Endothelial cell of umbilical vein (primary cell): ENCODE results near the gene GUCA2A. TPM values are rescaled to one million over a fixed set of nuclear protein-coding genes. Genes with fewer than 3 reads are reported as not detected.

Experiments
- BruUV-seq: library from RNA; stranded (reverse); fragments of 400-500 nt; replicated peaks from 2 replicates; lab custom pipeline; 2021; lab: Mats Ljungman, UMichigan
- CTCF ChIA-PET: fragments of 300-600, 350-600 bp; sonication (Branson Sonifier 250); formaldehyde crosslinking; loops from one replicate; lab custom pipeline; 2021; ENCODE audit warnings: antibody characterized with exemption, inconsistent platforms; lab: Charles Lee
- POLR2A ChIA-PET: fragments of 300-600, 350-600 bp; sonication (Branson Sonifier 250); formaldehyde crosslinking; loops from one replicate; lab custom pipeline; 2021; ENCODE audit warnings: antibody characterized with exemption, inconsistent platforms; lab: Charles Lee
- DNase-seq: peaks from one replicate; pipeline ENCODE4 v3.0.0-alpha.2; 2011; ENCODE audit warnings: low read depth, low spot score
- FAIRE-seq: peaks from 2 replicates; lab custom pipeline; 2011; peaks lifted over from hg19 to GRCh38; lab: Jason Lieb, UNC
- H2AFZ ChIP-seq: 2 replicates; pipeline ENCODE4 v1.6.0; 2012; ENCODE audit warnings: low read depth, low read length, control low read depth, inconsistent platforms
- H3K27ac ChIP-seq: 2 replicates; pipeline ENCODE4 v1.5.1; 2011; ENCODE audit warnings: low read depth, mild to moderate bottlenecking, control low read depth, low read length, moderate library complexity; ENCODE audit not compliant: insufficient read depth
- H3K27me3 ChIP-seq, 2 experiments: 2 replicates each; pipeline versions ENCODE4 v1.6.0 to v1.6.1; 2011; ENCODE audit warnings: low read length in 2 of 2, mixed read lengths in 1 of 2; ENCODE audit not compliant: control insufficient read depth in 2 of 2, insufficient read depth in 2 of 2
- H3K36me3 ChIP-seq, 2 experiments: 2 replicates in 1 of 2; 3 replicates in 1 of 2; pipeline ENCODE4 v1.5.1; 2011; ENCODE audit warnings: low read length in 2 of 2, mild to moderate bottlenecking in 1 of 2, moderate library complexity in 1 of 2; ENCODE audit not compliant: control insufficient read depth in 2 of 2, insufficient read depth in 2 of 2; ENCODE audit errors: extremely low read depth in 1 of 2
- H3K4me1 ChIP-seq: 3 replicates; pipeline ENCODE4 v1.5.1; 2011; ENCODE audit warnings: mild to moderate bottlenecking, low read length; ENCODE audit not compliant: control insufficient read depth, insufficient read depth; ENCODE audit errors: extremely low read depth
- H3K4me2 ChIP-seq: 2 replicates; pipeline ENCODE4 v1.6.1; 2011; ENCODE audit warnings: low read length, control low read depth, mixed read lengths; ENCODE audit not compliant: insufficient read depth
- H3K4me3 ChIP-seq, 3 experiments: fragments of 200-600 bp in 1 of 3; sonication (generic), shearing (Covaris generic) in 1 of 3; replicated peaks in 1 of 3; 2 replicates each; pipeline ENCODE4 v1.5.1; 2011 to 2016; ENCODE audit warnings: control low read depth in 3 of 3, low read length in 3 of 3, mild to moderate bottlenecking in 2 of 3, inconsistent platforms in 1 of 3, low read depth in 1 of 3, moderate library complexity in 1 of 3; ENCODE audit not compliant: insufficient read depth in 1 of 3
- H3K79me2 ChIP-seq: 2 replicates; pipeline ENCODE4 v1.6.0; 2012; ENCODE audit warnings: low read length, inconsistent platforms; ENCODE audit not compliant: control insufficient read depth, insufficient read depth
- H3K9ac ChIP-seq: replicated peaks from 2 replicates; pipeline ENCODE3; 2011; ENCODE audit warnings: low read length, control low read depth; ENCODE audit not compliant: insufficient read depth; ENCODE audit errors: extremely low read depth
- H3K9me1 ChIP-seq: replicated peaks from 3 replicates; pipeline ENCODE4 v1.6.0; 2011; ENCODE audit warnings: mild to moderate bottlenecking, low read length; ENCODE audit not compliant: control insufficient read depth, insufficient read depth; ENCODE audit errors: extremely low read depth
- H3K9me3 ChIP-seq: replicated peaks from 2 replicates; pipeline ENCODE4 v1.5.1; 2012; ENCODE audit warnings: low read length, inconsistent platforms; ENCODE audit not compliant: control insufficient read depth, insufficient read depth
- H4K20me1 ChIP-seq: replicated peaks from 2 replicates; pipeline ENCODE3; 2011; ENCODE audit warnings: mild to moderate bottlenecking, low read length; ENCODE audit not compliant: control insufficient read depth, insufficient read depth; ENCODE audit errors: extremely low read depth
- CTCF ChIP-seq, 2 donors: IDR thresholded peaks; 1 replicate in 1 of 2; 2 replicates in 1 of 2; pipeline ENCODE4 v1.5.1; 2011; ENCODE audit warnings: low read length in 2 of 2, mild to moderate bottlenecking in 2 of 2, moderate library complexity in 2 of 2, control low read depth in 1 of 2, inconsistent platforms in 1 of 2, low read depth in 1 of 2; ENCODE audit not compliant: insufficient read depth in 1 of 2; ENCODE audit errors: extremely low read depth in 1 of 2
- EZH2 ChIP-seq: IDR thresholded peaks from 2 replicates; pipeline ENCODE4 v1.6.1; 2012; ENCODE audit warnings: borderline replicate concordance, low read depth, mild to moderate bottlenecking, moderate library complexity, low read length, inconsistent platforms; ENCODE audit not compliant: severe bottlenecking
- FOS ChIP-seq: IDR thresholded peaks from 2 replicates; pipeline ENCODE4 v1.6.1; 2011; ENCODE audit warnings: mild to moderate bottlenecking, low read length, moderate library complexity, borderline replicate concordance; ENCODE audit not compliant: insufficient read depth
- GATA2 ChIP-seq: IDR thresholded peaks from 2 replicates; pipeline ENCODE4 v1.7.0; 2011; ENCODE audit warnings: low read depth, mild to moderate bottlenecking, moderate library complexity, mixed read lengths, low read length; ENCODE audit not compliant: insufficient read length, insufficient read depth
- JUN ChIP-seq: IDR thresholded peaks from 2 replicates; pipeline ENCODE4 v1.6.1; 2011; ENCODE audit warnings: borderline replicate concordance, low read depth; ENCODE audit not compliant: insufficient read length, insufficient read depth
- MAX ChIP-seq: IDR thresholded peaks from 2 replicates; pipeline ENCODE4 v1.6.1; 2011; ENCODE audit not compliant: insufficient read depth, insufficient read length
- MYC ChIP-seq: IDR thresholded peaks from one replicate; pipeline ENCODE4 v1.6.1; 2011; ENCODE audit warnings: mild to moderate bottlenecking, low read depth, low read length
- POLR2A ChIP-seq: IDR thresholded peaks from 2 replicates; pipeline ENCODE4 v1.6.1; 2012; ENCODE audit warnings: low read depth, mild to moderate bottlenecking, control low read depth, low read length
- POLR2AphosphoS5 ChIP-seq: IDR thresholded peaks from 2 replicates; pipeline ENCODE4 v1.6.1; 2012; ENCODE audit warnings: low read depth, mild to moderate bottlenecking, control low read depth, low read length, moderate library complexity; ENCODE audit not compliant: insufficient read depth
- dilution Hi-C: fragments of 300-500 bp; cut with MboI; formaldehyde crosslinking; loops from one replicate; pipeline ENCODE4 v1.15.0; 2019; ENCODE audit warnings: low sequenced_read_pairs; ENCODE audit not compliant: extremely low pct_ligation_motif_present
- intact Hi-C: fragments of 100-400 bp; cut with micrococcal nuclease; formaldehyde crosslinking; loops from one replicate; pipeline ENCODE4 v1.10.0; 2022
- polyA plus RNA-seq, 4 experiments: library from polyadenylated mRNA; depleted of rRNA in 3 of 4; stranded (reverse) in 3 of 4; unstranded in 1 of 4; fragments of >200 nt; gene quantifications; 2 replicates each; pipeline versions ENCODE4 v1.2.1 to v1.2.3, GENCODE V29; 2011 to 2012; ENCODE audit warnings: missing spikeins in 1 of 4
- total RNA-seq: library from RNA; stranded (reverse); gene quantifications from 2 replicates; pipeline ENCODE4 v1.2.3, GENCODE V29; 2021

GUCA2A gene
- total and polyA plus RNA-seq, 2 donors (not counting 3 experiments of a cell fraction or from before 2014, with no cell fraction given): not detected

GRCh38 chr1:42192106-42192505, 27.6 kb upstream of the GUCA2A start:
- Histone ChIP-seq H3K9me1 (no peaks in the 10 kb centered on the region), H3K4me2 (no peak overlapping the region), H3K9ac (no peak overlapping the region), H2AFZ (no peak overlapping the region), H3K4me1 (no peaks in the 10 kb centered on the region), H3K27me3 (no peaks in the 10 kb centered on the region), H3K4me3 (no peak overlapping the region), H4K20me1 (peaks cover 2% of the 10 kb centered on the region), H3K27ac (no peak overlapping the region), H3K36me3 (peaks cover 2 to 5% of the 10 kb centered on the region in 2 experiments), H3K79me2 (no peaks in the 10 kb centered on the region), H3K9me3 (no peaks in the 10 kb centered on the region)
- FAIRE-seq (no peak), DNase-seq (no peak)
- no TSS peak for BruUV-seq
- intact Hi-C loops: no loop called here
- ChIA-PET POLR2A (no interaction called here), CTCF (interaction anchor here (0.8 to 2.7 kb wide), 2 partner anchors 15 to 19 kb away, joined by 3 to 14 read pairs; no protein-coding TSS in a partner anchor)
- dilution Hi-C loops: no loop called here
- TF ChIP-seq CTCF (IDR thresholded peaks at IDR 0.05; ENCODE audit: extremely low read depth in 1 of 2, insufficient read depth in 1 of 2, low read depth in 1 of 2, low read length in 2 of 2) (no peak), EZH2 (no peak), GATA2 (no peak), POLR2A (no peak), FOS (no peak), MYC (no peak), POLR2AphosphoS5 (no peak), JUN (no peak), MAX (no peak)
